Activated CD8-positive, alpha-beta memory T cell treated with anti-CD3 and anti-CD28 coated beads for 24 hours (primary cell): ENCODE results near the gene SULT4A1.

Source experiments
- DNase-seq: peaks from one replicate; pipeline ENCODE4 v3.0.0-alpha.2; 2020

Gene SULT4A1

DNA sequence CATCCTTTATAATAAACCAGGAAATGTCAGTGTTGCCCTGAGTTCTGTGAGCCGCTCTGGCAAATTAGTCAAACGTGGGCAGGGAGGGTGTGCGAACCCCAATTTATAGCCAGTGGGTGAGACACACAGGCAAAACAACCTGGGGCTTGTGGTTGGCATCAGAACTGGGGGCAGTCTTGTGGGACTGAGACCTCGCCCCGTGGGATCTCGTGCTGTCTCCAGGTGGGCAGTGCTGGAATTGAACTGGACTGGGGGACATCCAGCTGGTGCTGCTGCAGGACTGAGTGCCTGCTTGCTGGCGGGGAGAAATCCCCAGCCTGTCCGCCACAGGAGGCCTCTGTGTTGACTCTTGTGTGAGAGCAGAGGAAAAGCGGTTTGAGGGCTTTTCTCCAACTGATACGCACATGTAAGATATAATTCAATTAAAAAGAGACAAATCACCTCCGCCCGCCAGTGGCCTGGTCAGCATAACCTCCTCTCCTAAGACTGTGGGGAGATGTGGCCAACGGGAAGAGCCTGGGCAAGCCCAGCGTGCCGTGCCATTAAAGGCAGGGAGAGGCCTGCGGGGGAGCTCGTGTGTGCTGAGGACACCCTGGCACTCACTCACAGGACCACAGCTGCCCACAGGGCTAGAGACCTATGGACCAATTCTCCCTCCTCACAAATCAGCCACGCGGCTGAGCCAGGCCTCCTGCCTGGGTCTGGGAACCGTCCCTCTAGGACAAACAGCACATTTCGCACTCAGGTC is 18.4 kb downstream of the SULT4A1 start:
- no peak for DNase-seq

DNA sequence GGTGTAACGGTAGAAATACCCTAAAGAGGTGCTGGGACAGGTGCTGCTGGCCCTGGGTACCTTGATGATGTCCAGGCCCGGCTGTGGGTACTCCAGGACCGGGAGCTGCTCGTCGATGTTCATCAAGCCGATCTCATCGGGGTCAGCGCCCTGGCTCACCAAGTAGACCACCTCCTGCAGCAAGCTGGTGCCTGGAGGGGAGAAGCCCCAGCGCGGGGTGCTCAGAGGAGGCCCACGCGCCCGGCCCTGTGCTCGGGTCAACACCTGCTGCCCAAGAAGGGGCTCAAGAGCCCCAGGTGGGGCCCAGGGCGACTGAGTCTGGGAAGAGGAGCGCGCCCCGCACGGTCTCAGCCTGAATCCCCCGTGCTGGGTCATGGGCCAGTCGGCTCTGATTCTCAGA is 20.6 kb downstream of the SULT4A1 start:
- no peak for DNase-seq

DNA sequence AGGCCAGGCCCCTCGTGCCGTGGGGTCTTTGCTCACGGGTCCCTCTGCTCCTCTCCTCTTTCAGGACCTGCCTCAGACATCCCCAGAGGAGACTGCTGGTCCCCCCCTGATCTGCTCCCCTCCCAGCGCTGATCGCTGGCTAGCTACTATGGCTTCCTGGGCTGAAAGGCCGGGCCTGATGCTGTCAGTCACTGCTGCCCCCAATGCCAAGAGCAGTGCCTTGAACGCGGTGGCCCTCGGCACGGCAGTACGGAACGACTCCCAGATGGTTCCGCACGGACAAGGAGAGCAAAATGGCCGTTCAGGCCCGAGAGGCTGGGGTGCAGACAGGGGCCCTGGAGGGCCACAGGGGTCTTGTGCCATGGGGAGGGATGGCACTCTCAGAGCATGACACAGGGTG is 21.5 kb downstream of the SULT4A1 start:
- DNase-seq = no peak

DNA sequence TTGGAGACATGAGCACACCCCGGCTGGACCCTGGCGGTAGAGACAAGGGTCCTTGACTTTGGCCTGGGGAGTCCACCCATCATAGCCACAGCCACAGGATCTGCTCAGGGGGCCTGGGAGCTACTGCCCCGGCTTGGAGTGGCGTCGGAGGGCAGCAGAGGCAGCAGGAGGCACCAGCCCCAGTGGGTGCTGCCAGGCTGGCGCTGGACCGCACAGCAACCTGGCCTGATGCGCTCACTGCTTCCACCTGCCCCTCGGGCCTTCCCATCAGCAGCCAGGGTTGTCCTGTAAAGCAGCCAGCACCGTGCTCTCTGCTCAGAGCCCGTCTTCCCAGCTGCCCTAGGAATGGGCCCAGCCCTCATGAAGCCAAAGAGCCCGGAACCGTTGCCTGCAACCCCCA is 21.9 kb downstream of the SULT4A1 start:
- no peak for DNase-seq

DNA sequence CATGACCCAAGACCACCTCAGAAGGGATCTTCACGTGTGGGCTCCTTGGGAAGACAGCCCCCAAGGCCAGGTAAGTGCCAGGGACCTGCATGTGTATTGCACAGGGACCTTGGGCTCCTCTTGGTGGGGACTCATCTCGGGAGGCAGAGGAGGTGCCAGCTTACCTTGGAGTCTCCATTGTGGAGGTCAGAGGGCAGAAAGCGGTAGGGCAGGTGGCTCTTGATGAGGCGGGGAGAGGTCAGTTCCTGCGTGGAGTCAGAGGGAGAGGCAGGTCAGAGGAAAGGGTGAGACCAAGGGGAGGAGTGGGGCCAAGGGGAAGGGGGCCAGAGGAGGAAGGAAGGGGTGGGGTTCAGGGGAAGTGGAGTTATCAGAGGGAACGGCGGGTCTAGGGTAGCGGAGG is 22.5 kb downstream of the SULT4A1 start:
- no peak for DNase-seq

DNA sequence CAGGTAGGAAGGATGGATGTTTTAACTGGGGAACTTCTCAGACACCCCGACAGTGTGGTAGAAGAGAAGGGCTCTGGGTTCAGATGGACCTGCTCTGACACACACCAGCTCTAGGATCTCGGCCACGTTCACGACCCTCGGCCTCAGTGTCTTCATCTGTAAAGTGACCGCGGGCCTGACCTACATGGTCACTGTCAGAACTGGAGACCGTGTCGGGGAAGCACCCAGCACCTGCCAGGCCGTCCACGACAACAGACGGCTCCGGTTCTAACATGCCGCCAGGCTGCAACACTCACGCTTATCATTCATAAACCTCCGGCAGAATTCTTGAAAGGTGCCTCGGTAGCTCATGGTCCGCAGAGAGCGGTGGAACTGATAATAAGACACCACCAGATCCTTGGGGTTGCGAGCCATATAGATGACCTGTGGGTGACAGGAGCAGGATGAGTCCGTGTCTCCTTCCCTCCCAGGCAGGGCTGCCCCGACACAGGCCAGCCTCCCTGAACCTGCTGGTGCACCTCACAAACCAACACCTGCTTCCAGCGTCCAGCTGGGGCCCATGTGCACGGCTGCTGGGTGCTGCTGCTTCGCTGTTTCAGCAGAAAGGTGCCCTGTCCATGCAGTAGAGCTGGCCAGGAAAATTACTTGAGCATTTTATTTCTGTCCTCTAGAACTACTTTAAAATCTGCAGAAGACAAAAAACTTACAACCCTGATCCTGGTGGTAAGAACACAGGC is 23.6 kb downstream of the SULT4A1 start:
- no peak for DNase-seq

DNA sequence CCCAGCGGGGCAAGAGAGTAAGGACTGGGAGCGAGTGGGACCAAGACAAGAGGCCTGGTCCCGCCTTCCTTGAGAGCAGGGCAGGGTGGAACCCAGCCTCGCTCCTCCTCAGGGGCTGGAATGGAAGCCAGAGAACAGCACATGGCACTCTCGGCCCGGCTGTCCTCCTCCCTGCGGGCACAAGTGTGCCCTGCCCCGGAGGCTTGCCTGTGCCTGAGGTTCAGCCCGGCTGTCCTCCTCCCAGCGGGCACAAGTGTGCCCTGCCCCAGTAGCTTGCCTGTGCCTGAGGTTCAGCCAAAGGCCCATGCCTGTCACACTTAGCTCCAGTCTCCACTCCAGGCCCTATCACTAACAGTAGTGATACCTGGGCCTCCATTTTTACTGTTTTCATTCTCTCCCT is 24.2 kb downstream of the SULT4A1 start:
- DNase-seq = no peak

DNA sequence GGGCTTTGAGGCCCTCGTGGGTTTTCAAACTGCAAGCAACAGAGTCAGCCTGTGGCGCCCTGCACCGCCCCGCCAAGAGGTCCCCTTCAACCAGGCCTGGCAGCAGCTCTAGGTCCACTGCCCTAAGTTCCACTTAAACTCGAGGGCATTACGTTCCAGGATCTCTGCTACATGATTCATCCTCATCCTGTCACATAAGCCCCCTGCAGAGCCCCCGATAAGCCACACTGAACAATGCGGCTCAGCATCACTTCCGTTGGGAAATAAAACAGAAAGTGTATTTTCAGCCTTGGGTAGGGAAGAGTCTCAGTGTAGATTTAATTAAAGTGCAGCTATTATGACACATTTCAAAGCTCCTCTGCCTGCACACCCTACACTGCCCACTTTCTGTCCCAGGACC is 24.6 kb downstream of the SULT4A1 start:
- DNase-seq = no peak

DNA sequence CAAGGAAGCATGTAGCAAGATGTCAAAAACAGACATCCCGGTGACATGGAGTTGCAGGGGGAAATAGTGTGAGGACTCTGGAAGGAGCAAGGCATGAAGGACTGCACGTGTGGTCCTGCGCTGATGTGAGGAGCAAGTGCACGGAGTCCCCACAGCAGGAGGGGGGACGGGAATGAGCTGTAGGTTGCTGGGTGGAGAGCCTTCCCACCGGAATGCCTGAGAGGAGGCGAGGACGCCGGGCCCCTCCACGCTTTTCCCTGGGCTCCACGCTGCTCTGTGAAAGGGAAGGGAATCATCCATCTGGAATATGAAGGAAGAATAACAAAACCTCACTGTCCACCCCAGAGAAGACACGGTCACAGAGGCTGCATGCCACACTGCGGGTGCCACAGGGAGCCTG is 26.6 kb downstream of the SULT4A1 start:
- no peak for DNase-seq

DNA sequence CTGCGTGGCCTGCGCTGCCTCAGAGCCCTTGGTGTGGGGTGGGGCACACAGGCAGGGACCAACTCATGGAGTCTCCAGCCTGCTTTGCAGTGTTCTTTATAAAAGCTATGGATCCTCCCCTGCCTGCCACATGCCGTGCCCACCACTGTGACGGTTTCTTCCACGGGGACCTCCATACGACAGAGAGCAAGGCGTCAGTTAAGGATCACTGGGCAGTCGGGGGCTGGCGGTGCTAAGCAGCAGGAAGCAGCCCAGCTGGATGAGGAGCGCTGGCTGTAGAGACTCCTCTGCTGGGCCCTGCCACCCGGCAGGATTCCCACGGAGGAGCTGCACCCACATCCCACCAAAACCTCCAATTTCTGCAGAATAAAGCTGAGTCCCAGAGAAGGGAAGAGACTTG is 27.1 kb downstream of the SULT4A1 start:
- no peak for DNase-seq

DNA sequence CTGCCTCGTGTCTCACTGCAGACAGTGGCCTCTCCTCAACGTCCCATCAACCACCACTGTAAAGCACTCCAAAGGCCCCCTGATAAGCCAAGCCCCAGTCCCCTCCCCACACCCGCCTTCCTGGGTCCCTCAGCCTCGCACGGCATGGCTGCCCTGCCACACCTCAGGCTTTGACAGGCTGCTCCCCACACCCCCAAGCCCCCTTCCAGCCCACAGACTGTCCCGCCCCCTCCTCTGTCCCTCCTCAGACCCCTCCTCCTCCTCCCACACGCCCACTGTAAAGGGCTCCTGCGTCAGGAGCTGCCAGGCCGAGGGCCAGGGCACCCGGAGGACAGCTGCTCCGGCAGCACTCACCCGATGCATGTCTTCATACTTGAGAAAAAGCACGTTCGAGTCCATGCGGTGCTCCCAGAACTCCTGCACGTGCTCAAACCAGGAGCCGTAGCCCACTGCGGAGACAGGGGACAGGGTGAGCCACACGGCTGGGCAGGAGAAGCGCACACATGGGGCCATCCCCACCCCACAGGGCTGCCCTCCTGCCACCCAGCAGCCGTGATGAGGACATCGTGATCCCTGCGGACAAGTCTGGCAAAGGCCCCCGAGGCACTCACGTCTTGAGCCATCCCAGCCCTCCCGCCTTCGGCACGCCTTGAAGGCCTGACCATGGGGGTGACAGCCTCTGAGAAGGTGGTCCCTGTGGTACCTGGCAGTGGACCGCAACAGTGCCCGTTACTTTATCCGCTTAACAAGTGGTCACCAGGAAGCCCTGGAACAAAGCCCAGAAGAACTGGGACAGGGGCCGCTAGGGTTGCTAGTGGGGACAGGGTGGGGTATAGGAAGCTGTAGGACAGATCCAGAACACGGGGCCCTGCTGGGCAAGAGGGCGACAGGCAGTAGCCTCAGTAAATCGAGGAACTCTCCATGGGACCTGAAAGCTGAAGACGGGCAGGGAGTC is 28.8 kb downstream of the SULT4A1 start:
- no peak for DNase-seq

DNA sequence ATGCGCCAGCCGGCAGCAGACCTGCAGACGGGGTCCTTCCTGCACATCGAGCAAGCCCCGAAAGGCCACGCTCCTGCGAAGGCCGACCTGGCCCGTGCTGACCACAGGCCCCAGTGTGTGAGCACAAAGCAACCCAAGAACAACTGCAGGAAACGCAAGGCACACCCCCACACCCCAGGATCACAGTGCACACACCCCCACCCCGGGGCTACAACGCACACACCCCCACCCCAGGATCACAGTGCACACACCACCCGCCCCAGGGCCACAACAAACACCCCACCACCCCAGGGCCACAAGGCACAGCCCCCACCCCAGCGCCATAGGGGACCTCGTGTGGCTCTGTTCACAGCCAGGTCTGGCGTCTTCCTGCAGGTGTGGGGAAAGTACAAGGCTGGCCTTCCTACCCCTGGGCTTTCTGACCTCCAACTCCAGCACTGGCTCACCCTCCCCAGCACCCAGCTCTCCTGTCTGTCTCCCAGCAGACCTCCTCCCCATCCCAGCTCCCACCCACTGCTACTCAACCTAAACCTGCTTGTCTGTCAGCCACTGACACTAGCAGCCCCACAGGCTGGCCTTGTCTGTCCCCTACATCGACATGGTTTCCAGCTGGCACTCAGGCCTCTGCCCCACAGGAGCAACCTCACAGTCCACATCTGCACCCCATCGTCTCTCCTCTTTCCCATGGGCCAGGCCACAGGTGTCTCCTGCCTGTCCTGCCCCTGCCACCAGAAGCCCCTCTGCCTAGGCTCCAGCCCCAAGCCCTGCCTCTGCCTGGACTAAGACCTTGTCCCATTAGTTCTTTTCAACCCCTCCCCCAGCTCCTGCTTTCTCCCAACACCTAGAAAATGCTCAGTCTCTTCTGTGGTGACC is 29.7 kb downstream of the SULT4A1 start:
- no peak for DNase-seq

DNA sequence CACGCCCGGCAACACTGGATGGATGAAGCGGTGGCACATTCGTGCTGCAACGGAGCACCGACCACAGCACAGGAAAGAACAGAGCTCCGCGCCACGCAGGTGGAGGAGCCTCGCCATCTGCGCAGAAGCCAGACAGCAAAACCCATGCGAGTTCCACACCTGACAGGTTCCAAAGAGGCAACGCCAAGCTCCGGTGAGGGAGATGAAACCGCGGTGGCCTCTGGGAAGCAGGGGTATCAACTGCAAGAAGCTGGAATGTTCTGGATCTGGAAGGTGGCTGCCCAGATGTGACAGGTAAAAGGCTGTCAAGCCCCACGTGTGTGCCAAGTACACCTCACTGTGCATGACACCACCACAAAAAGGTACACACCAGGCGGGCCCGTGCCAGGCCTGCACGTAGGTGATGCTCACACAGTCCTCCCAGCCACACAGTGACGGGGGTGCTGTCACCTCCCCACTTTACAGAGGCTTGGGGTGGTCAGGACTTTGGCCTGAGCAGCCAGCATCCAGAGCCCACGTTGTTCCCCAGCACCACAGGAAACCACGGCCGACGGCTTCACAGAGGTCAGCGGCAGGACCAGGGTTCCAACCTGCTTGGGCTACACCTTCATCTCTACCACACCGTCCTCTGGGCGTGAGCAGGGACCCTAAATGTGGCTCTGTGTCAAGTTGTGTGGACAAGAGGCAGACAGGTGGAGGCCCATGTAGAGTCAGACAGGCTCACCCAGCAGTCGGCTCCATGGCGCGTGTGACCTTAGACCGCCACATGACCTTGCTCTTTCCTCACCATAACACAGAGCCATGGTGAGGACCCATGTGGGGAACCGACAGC is 30.5 kb downstream of the SULT4A1 start:
- no peak for DNase-seq

DNA sequence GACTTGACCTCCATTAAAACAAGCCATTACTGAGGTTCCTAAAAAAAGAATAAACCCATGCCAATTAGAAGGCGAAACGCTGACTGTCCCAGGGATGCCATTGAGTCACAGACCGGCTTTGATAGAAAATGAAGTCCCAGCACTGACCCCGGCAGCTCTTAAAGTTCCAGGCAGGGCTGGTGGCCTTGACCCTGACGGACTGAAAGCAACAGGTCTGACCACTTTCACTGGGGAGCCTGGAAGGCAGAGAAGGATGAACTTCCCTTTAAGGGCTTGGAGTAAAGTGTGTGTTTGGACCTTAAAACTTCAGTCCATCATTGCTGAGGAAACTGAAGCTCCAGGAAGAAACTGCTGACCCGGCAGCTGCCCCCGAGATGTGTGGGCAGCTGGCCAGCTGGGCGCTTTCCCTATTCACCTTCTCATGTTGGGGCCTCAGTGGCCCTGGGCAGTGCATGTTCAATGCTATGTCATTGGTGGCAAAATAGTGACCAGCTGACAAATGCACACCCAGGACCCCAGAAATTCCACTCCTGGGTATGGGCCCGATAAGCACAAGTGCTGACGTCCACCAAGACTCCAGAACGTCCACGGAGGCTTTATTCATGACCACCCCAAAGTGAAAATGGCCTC is 31.3 kb downstream of the SULT4A1 start:
- DNase-seq = no peak

DNA sequence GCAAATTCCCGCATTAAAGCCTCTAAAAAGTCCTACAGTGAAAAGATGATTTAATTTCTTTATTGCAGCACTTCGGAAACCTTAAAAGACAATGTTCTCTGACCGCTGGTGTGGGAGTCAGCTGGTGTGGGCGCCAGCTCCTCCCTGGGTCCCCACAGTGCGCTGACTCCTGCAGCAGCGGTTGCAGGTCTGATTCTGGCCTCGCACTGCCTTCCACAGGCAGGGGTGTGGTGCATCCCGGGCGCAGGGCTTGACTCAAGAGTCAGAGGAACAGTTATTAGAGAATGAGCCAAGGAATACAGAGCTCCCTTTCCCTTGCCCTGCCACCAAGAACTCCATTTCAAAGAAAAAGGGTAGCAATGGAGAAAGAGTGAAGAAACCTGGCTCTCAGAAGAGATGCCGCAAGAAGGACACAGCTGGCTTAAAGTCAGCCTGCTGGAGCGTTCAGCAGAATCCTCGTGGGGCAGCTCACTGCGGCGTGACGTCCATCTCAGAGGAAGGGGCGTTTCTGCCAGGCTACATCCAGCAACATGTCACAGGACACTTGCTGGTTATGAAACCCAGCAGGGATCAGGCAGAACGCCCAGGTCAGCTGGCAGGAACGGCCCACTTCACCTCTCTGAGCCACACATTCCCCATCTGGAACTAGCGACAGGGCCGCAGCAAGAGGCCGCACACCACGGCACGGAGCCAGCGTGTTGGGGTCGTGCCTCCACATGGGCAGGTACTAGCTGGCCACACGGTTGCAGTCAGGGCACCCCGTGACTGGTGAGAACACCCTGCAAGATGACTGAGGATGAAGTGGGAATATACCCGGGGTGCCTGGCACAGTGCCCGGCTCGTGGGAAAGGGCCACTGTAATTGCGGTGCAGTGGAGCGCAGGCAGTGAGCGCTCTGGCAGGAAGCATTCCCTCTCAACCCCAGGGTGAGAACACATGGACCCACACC is 32.1 kb downstream of the SULT4A1 start:
- no peak for DNase-seq

DNA sequence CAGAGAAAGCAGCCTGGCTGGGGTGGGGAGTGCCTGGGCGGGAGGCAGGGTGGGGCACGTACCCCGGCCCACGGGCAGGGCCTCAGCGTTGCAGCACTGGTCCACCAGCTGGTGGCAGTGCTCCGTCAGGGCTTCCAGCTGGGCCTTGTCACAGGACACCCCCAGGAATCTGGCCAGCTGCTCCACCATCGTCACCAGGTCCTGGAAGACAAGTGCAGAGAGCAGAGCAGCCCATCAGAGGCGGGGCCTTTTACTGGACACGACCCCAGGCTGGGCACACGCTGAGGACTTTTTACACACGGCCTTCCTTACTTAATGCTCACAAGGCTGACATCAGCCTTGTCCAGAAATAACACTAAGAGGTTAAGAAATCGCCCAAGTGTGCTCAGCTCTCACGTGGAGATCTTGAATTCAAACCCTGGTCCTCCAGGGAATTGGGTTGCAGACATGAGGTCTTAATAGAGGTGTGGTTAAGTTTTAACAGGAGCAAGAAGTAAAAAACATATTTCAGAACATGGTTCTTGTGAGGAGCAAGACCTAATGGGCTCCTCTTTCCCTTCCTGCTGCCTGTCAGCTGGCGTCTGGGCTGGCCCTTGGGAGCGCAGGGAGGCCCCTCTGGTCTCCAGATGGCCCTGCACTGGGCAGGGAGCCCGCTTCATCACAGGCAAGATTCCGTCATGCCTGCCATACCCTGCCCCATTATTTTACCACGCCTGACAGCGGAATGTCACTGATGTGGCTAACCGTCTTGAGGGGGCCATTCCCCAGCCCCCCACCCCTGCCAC is 33.1 kb downstream of the SULT4A1 start:
- no peak for DNase-seq

DNA sequence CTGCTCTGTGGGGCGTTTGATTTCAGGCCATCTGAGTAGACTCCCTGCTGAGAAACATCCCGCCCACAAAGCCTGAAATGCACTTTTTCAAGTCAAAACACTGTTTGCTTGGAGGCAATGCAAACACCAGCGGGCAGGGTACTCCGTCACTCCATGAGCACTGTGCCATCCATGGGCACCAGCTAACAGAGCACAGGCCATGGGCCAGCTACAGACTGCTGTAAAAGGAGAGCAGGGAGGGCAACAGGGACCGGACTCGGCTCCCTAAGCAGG is 33.7 kb downstream of the SULT4A1 start:
- DNase-seq = no peak

DNA sequence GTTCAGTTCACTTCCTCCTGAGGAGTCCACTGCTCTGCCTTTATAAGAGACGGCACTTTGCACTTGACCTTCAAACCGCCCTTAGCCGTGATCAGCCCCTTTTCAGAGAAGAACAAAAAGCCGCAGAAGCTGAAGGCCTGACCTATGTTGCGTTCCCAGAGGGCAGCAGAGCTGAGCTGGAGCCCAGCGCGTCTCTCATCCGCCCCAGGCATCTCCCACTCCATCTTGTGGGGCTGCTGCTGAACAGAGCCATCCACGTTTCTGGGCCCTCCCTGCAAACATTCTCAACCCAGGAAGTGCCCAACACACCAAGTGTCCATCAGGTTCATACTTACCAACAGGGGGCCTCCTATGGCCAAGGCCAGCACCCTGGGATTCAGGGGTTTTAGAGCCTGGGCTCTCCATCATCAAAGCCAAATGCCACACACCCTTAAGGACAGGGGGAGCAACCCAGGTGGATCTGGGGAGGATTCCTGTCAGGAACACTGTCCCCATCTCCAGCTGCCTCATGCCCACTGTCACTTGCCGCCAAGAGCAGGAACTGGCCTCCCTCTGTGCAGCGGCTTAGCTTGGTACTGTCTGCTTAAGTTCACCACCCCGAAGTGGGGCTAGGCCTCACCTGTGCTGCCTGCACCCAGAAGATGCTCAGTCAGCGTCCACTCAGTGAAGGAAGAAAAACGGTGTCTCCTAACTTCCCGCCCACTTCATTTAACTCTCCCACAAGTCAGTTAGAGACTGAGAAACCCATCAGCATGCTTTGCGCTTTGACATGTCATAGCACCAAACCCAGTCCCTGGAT is 34.2 kb downstream of the SULT4A1 start:
- no peak for DNase-seq
